ENCODE data around the gene ABLIM1.

- TF ChIP-seq CTCF (IDR thresholded peaks at IDR 0.05): no peak
- no peak for TF ChIP-seq POLR2A (IDR thresholded peaks at IDR 0.05)
These were observed 174.5 kb downstream of the ABLIM1 start for GRCh38 chr10:114483575-114483974.
